Suppressor macrophage treated with lipopolysaccharide for 1 hour (primary cell): ENCODE results near the gene EMILIN2.
"Not testable (repeated sequence)": the region's sequence is repeated elsewhere in the genome, so short reads cannot be mapped to it uniquely, and the experiment has no call there.

ENCODE experiments used
- DNase-seq, 3 donors: peaks; one replicate each; pipeline ENCODE4 v3.0.0-alpha.2; 2020 to 2022

EMILIN2 gene

DNA sequence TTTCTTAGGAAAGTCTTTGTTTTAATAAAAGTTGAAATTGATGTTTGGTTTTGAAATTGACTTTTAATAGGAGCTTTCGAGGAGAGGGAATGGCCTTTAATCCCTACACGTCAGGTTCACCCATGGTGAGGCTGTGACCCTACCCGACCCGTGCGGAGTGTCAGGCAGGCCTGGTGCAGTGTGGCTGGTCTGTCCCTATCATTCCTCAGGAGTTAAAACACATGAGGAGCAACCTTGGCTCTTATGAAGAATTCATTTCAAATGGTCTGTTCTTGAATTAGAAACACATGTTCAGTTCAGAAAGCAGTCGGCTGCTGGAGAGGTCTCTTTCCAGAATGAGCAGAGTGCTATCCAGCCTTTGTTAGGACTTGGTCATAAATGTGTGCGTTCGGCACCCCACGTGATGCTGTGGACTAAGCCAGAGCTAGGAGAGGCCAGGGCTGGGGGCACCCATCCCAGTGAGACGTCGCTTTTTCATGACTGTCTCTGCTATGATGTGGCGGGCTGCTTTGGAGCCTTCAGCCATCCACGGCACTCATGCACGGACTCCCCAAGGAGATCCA lies 54.7 kb downstream of the EMILIN2 start:
- DNase-seq = no peak

DNA sequence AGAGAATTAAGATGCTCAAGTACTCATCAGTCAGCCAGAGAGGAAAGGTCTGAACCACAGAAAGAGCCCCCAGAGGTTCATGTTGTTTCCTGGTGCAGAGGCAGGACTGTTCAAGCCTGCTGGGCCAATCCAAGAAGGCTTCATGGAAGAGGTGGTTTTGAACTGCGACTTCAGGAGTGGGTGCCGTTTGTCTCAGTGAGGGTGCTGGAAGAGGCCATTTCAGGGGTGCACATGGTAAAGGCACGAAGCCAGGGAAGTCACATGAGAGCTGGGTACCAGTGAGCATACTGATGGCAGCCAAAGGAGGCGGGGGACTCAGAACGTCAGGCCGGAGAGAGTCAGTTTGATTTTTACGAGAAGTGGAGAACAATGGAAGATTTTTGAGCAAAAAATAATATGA lies 55.5 kb downstream of the EMILIN2 start:
- no peak for DNase-seq

DNA sequence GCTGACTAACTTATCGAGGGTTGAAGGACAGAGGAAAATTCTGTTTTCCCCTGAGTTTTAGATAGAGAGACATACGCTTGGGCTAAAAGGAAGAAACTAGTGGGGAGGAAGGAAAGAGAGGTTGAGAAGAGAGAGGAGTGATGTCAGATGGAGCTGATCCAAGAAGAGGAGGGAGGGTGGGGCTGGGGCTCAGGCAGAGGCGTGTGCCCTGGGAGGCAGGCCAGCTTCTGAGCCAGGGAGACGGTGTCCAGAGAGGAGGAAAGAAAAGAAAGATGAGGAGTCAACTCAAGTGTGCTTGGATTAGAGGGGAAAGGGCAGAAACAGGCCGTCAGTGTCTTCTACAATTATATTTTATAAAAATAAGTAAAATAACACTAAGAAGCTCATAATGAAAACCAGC lies 56.2 kb downstream of the EMILIN2 start:
- peak; percentile 35 to 59 (median 49) for DNase-seq

DNA sequence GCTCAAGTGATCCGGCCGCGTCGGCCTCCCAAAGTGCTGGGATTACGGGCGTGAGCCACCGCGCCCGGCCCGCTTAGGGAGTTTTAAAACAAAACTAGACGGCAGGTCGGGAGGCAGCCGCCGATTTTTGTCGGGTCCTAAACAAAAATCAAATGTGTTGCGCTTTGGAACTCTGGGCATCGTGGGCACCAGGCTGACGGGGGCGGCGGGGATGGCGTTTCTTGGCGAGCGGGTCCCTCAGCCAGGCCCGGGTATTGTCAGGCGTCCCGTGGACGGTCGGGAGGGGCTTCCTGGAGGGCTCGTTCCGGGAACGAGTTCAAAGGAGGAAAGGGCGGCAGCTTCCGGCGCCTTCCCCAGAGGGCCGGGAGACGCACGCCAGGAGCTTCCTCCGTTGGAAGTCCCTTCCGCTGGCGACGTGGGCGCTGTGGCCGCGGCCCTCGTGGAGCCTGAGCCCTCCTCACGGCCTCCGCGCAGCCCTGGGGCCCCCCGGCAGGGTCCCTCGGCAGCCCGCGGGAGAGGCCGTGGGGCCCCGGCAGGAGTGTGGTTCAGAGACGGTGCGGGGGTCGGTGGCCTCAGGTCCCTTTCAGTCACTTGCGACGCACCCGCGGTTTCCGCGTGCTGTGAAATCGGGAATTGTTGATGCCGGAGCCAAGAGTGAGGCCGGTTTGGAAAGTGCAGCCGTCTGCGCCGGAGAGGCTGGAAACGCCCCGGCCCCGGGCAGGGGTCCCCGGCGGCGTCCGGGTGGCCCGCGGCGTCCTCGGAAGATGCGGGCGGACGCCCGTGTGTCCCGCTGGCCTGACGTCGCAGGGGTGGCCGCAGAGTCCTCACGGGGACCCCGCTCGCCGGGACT lies 59.3 kb downstream of the EMILIN2 start:
- peak; percentile 87 to 95 (median 94) for DNase-seq

DNA sequence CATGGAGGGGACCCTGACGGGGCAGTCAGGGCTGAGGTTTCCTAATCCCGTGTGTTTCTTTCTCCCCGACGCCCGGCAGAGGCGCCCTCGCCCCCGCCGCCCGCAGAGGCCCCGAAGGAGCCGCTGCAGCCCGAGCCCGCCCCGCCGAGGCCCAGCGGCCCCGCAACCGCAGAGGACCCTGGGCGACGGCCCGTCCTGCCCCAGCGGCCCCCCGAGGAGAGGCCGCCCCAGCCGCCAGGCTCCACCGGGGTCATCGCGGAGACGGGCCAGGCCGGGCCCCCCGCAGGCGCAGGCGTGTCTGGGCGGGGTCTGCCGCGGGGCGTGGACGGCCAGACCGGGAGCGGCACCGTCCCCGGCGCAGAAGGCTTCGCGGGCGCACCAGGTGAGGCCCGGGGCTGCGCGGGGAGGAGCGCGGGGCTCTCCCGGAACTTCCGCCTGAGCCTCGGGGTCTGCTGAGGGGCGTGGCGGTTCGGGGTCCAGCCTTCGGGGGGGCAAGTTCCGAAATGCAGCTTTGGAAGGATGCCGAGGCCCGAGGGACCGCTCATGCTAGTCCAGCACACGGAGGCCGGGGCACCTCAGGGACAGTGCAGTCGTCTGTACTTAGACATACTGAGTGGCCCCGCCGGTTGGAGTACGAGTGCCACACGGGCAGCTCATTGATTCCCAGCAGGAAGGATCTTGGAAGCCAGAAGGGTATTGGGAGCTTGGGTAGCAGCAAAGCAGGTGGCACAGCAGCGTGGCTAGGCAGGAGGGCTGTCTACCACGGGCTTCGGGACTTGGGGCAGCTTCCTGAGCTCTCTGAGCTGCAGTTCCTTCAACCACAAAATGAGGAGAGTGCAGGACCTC lies 60.1 kb downstream of the EMILIN2 start:
- peak in 1 of 3 donors; percentile 47 for DNase-seq

DNA sequence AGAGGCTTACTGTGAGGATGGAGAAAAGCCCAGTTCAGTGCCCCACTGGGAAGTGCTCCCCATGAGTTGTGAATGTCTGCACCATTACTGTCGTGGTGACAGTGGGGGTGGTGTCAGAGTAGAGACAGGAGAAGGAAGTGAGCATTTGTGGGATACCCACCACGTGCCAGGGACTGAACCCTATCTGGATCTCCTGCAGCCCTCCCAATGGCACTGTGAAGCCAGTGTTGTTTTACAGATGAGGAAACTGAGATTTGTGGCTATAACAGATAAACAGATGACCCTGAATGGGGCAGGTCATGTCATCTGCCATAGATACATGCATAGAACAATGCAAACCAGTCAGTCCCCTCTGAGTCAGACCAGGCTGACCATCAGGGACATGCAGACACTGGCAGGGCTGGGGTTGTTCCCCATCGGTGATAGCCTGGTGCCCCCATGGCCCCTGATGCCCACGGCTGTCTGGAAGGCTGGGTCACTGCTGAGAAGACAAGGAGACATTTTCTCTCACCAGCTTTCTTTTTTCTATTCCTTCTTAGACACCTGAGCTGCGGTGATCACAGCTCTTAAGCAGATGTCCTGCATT lies 60.8 kb downstream of the EMILIN2 start:
- peak; percentile 54 to 65 (median 55) for DNase-seq

DNA sequence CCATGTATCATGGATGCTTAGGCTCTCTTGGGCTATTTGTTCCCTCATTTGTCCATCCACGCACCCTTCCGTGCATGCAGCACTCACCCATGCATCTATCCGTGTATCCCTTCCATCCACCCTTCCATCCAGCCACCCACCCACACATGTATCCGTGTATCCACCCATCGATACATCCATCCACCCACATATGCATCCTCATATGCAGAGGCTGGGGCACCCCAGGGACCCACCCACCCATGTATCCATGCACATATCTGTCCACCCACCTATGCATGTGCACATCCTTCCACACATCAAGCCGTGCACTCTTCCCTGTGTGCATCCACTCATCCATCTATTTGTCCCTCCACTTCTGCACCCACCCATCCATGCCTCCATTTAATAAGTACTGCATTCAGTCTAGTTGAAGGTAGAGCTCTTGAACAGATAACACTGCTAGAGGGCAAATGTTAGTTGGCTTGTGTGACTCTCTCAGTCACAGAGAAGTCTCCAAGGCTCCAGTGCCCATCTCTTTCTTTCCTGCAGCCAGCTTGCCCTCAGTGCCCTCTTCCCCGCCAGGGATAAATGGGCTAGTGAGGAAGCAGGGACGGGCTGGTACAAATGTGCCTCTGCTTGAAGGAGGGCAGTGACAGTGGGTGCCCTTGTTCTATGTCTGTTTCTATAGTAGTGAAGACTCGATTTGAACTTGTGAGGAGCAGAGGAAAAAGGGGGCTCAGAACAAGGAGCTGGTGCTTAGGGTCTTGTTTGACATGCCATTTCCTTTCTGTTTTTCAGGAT lies 61.5 kb downstream of the EMILIN2 start:
- no peak for DNase-seq

DNA sequence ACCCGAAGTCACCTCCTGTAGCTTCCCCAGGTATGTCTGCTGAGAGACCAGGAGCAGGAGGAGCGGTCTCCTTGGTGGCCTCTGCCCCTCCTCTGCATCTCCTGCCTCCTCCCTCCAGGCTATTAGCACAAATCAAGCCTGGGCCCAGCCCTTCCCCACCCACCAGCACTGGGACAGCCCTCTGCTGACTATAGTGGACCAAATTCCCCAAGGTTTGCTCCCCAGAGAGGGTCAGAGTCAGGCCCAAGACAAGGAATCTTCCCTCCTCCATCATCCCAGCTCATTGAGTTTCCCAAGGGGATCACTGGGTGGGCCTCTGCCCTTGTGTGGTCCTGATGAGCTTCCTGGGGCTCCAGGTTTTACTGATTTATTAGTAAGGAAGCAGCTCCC lies 62.1 kb downstream of the EMILIN2 start:
- no peak for DNase-seq

DNA sequence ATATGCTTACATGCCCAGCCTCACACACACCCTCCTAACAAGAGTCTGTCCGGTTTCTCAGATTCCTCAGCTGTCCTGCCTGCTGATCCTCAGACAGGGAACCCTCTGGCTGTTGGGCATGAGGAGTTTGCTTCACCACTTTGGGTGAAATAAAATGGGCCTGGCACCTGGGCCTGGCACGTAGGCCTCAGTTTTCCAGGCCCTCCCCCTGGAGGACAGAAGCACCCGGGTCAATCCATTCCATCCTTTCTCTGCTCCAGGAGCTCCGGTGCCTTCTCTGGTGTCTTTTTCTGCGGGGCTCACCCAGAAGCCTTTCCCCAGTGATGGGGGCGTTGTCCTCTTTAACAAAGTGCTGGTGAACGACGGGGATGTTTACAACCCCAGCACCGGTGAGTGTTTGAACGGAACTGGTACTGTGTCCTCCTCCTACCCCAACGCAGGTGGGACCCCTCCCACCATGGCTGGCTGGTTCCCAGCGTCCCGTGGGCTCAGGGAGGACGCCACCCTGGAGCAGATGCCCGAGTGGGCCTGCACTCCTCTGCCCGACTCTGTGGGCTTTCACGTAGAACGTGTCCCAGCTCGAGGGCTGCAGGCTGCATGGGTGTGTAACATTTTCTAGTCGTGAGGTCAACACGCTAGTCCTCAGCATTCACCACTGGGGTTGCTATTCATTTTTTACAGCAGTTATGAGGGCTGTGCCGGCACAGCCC lies 62.8 kb downstream of the EMILIN2 start:
- no peak for DNase-seq

DNA sequence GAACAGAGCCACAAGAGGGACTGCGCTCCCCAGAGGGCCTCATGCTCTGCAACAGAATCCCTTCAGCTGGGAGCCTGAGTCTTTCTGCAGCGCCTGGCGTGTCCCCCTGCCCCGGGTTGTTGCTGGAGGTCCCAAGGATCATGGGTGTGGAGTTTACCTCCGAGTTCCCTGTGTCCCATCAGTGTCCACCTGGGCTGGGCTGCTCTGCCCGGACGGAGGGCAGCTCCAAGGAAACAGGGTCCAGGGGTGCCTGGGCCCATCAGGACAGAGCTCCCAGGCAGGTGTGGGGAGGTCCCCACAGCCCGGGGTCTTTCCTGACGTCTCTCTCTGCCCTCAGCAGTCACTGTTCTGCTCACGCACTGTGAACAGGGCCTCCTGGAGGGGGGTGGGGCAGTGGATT lies 63.5 kb downstream of the EMILIN2 start:
- DNase-seq = no peak

DNA sequence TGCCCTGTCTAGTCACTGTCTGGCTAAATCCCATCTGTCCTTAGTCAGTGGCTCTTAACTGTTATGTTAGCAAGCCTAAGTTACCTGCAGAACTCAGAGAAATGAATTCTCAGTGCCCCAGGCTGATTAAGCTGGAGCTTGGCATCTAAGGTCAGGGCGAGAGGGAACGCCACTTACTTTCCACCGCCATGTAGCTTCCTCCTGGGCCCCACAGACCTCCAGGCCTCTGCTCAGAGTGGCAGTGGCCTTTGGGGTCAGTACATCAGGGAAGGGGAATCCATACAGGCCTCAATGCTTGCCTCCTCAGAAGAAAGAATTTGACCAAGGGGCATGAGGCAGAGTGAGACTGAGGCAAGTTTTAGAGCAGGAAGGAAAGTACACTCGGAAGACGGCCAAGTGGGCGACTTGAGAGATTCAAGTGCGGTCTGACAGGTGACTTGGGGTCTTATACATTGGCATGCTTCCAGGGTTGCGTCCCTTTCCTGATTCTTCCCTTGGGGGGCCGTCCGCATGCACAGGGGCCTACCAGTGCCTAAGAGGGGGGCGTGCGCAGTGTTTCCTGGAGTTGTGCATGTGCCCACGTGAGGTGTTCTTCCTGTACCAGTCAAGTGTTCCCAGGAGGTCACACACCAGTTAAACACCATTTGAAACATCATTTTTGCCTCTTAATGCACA lies 64.1 kb downstream of the EMILIN2 start:
- DNase-seq = no peak

DNA sequence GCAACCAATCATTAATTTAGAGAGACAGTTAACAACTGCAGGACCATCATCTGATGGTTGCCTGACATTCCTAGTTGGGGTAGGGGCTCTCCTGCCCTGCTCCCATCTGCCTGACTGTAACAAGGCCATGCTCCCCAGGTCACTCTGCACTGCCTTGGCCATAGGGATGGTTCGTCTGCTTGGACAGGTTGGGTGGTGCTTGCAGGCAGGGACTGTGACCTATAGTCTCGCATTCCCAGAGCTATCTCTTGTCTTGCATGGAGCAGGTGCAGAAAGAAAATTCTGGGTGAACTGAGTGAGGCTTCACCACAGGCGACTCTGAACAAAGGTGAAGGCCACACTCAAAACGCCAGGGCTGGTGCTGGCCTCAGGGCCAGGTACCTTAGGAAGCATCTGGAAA lies 64.7 kb downstream of the EMILIN2 start:
- no peak for DNase-seq

DNA sequence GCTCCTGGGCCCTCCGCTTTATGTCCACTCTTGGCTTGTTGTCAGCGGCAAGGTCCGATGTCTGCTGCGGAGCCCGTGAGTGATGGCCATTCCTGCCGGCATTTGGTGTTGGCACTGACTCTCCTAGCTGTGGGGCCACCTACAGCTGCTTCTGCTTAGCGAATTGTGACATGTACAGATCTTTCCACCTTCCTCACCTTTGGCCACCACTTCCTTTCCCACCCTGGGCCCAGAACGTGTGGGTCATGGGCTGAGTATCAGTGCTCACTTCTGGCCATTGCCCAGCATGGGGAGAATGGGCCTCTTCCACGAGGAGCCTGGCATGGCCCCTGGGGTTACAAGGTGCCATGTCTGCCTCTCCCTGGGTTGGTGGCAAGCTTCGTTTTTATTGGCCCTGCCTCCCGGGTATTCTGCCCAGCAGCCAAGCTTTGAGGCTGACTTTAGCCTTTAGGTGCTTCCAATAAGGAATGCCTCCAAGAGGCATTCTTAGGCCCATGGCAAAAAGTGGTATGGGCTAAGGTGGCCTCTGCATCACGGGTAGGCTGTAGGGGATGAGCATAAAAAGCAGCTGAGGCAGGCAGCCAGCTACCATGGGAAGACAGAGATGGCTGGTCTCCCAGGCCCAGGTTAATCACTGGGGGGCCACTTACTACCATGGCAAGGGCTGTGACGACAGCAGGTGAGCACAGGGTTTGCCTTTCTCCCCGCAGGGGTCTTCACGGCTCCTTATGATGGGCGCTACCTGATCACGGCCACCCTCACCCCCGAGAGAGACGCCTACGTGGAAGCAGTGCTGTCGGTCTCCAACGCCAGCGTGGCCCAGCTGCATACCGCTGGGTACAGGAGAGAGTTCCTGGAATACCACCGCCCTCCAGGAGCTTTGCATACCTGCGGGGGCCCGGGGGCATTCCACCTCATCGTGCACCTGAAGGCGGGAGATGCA lies 65.8 kb downstream of the EMILIN2 start:
- no peak for DNase-seq

DNA sequence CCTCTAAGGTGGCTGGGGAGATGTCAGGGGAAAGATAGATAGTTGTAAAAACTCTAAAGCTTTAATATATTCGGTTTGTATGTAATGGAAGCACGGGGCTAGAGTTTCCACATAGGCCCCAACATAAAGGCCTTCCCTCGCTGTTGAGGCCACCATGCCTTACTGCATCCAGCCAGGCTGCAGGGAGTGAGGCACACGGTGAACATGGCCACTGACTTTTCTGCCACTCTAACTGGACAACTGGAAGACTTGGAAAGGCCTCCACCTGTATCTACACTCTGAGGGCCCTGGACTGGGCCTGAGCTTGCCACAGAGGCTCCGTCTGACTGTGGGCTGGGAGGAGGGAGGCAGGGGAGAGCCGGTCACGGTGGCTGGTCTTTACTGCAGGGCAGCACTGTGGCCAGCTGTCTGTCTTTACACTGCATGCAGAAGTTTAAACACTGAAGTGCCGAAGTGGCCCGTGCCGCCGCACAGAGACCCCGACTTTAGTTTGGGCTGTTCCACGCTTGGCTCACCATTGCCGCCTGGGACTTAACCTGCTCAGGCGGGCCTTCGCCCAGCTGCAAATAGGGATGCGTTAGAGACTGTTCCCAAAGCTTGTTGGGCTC lies 66.7 kb downstream of the EMILIN2 start:
- DNase-seq = no peak

DNA sequence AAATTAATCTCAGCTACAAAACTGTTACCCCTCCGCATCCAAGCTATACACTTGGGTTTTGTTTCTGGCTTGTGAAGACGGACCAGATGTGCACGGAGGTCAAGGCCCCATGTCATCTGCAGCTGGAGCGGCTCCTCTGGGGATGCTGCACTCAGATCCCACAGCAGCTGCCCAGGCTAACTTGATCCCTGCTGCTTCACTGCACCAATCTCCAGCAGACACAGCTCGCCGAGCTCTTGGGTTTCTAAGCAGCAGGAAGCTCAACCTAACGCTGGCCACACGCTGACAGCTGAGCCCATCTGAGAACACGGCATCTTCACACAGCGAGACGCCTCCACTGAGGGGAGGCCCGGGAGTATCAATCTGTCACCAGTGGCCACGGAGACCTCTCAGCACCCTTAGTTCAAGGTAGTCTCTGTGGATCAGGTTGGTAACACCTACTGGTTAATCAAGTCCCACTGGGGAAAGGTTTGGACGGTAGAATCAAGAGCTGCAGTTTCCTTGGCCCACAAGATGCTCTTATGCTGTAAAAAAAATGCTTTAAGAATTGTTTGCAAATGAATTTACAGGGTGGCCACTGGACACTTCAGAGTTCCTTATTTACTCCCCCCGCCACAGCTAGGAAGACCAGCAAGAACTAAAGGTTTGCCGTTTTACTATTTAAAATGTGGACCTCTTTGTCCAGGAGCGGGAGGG lies 67.5 kb downstream of the EMILIN2 start:
- no peak for DNase-seq

DNA sequence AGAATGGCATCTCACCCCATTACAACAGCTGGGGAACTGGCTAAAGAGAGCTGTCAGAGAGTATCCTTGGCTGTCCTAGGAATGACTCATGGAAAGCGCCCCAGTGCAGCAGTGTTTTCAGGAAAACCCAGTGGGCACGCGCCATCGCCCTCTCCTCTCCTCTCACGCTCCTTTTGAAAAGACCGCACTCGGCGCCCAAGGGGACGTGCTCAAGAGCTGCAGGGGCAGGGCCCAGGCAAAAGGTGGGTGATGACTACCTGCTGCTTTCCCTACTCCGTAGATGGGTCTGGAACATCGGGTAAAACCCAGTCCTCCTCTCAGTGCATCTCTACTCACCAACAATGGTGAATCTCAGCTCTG lies 68.1 kb downstream of the EMILIN2 start:
- no peak for DNase-seq

DNA sequence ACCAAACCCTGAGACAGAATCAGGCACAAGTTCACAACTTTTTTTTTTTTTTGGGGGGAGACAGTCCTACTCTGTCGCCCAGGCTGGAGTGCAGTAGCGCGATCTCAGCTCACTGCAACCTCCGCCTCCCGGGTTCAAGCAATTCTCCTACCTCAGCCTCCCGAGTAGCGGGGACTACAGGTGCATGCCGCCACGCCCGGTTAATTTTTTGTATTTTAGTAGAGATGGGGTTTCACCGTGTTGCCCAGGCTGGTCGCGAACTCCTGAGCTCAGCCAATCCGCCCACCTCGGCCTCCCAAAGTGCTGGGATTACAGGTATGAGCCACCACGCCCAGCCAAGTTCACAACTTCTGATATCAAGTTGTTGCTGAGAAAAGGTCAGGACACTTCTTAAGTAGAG lies 68.7 kb downstream of the EMILIN2 start:
- not testable (repeated sequence) for DNase-seq

DNA sequence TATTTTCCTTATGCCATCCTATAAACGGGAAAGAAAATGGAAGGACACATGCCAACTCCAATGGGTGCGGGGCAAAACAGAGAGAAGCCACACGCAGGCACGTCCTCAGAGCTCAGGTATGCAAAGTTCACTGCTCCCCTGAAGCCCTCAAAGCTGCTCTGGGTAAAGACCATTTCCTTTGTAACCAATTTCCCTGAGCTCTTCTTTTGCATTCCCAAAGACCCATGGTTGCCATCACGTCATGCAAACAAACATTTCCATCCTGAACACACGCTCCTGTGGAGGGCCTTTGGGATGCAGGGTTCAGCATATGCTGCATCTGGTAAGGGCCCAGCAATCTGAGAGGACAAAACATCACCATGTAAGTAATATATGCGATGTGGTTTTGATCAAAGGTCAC lies 69.4 kb downstream of the EMILIN2 start:
- no peak for DNase-seq
